DMS 273 (cell line): ENCODE measurements around the gene ANKRD28.

ENCODE experiments used
- DNase-seq: peaks from one replicate; lab custom pipeline; 2025; ENCODE audit not compliant: unreplicated experiment; lab: John Stamatoyannopoulos, UW

ANKRD28 gene

DNA sequence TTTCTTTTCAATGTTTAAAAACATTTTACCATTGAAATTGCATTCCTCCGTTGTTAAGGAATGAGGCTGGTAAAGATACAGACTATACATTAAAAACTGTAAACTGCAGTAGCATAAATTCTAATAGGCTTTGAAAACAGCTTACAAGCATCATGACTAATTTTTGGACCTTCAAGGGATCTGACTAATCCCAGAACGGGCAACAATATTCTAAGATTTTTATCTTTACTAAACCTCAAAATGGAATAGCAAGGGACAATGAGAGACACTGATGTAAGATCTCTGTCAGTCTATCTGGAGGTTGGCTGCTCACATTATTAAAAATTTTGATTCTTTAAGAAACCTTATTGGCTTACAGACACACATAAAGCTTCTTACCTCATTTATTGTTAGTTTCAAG, 121.5 kb downstream of the ANKRD28 start:
- no peak for DNase-seq

DNA sequence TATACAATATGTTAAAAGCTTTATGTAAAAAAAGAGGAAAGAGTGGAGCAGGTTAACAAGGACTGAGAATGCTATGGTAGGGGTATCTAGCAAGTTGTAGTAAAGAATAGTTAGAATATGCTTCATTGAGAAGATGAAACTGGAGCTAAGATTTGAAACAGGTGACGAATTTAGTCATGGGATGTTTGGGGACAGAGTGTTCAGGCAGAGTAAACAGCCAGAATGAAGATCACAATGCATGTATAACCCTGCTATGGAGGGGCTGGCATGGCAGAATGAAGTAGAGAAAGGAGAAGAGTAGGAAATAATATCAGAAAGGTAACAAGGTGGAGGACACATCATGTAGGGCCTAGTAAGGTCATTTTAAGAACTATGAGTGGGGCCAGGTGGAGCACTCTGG, 124.2 kb downstream of the ANKRD28 start:
- no peak for DNase-seq

DNA sequence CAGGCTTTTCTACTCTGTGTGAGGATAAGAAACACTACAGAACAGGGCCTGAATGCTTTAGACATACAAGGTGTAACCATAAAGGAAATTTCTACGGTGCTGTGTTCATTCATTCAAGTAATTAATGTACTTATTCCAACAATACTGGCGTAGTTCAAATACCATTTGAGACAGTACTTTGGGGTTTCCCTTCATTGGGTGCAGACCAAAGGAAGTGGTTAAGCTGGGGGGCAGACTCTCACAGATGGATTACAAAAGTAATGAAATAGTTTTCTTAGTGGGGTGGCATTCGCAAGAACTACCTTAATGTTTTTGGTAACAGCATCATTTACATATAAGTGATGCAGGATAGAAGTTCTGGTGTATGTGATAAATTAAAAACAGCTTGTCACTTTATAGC, 130.3 kb downstream of the ANKRD28 start:
- no peak for DNase-seq

DNA sequence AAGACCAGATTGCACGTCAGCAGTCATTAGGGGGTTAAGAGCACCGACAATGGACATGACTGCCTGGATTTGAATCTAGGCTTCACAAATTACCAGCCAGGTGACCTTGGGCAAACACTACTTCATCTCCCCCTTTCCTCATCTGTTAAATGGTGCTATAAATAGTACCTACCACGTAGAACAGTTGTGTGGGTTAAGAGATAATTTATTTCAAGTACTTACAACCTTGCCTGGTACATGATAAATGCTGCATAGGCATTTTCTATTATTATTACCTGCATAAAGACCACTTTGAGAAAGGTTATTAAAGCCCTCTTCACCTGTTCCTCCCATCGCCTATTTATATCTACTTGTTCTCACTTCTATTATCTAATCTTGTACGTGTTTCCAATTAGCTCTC, 131.5 kb downstream of the ANKRD28 start:
- no peak for DNase-seq

DNA sequence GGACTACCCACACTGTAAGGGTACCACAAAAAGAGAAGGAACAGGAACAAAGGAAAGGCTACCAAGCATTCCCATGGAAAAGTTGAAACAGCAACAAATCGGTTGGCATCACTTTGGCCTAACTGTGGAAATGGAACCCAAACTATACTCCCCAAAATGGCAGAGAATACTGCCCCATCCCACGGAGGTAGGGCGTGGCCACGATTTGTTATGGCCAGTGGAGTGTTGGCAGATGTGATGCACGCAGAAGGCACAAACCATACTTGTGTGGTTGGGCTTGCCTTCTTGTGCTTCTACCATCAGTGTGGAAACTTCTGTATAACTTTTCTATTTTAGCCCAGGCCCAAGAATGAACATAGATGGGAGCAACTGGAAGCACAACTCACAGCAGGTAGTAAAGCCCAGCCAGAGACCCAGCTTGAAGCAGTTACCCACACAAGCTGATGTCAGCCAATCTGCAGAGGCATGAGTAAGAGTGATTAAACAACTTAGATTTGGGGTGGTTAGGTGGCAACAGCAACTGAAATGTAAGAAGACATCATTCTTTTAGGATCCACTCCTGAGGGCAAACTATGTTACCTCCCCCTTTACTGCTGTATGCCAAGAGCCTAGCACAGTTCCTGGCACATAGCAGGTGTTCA, 132.1 kb downstream of the ANKRD28 start:
- no peak for DNase-seq

DNA sequence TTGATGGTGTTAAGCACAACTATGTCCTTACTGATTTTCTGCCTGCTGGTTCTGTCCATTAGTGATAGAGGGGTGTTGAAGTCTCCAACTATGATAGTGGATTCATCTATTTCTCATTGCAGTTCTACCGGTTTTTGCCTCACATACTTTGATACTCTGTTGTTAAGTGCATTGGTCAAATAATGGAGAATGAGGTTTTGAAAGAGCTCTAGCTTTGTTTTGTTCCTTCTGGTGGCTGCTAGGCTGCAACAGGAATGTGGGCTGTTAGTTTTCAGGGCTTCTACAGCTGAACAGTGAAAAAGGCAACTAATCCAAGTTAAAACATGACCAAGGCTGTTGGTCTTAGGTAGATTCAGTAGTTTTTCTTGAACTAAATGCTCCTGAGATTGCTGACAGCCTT, 133.6 kb downstream of the ANKRD28 start:
- no peak for DNase-seq

DNA sequence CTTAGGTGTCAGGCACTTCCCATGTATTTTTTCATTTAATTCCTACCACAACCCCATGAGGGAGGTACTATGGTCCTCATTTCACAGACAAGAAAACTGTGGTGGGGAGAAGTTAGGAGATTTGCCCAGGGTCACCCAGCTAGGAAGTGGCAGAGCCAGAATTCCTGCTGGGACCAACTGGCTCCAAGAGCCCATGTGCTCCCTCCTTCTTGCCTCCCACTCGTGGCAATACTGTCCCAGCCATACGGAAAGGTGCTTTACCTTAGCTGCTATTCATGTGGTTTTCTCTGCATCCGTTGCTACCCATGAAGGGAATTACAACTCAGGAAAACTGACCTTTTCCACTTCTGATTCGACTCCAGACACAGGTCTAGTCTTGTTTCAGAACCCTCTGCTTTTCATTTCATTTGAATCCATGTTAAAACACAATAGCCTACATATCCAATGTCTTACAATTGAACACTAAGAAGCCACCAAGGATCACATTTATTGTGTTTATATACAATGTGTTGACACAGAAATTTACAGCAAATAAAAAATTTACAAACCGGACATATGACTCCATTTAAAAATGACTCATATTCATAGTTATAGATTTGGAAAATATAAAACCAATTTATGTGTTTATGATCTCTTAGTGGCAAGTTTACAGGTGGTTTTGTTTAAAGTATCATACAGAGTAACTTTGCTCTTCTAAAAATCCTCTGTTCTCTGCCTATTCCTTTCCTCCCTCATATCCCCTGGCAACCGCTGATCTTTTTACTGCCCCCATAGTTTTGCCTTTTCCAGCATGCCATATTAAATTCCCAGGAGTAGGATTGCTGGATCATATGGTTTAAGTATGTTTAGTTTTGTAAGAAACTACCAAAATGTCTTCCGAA, 137.5 kb downstream of the ANKRD28 start:
- DNase-seq: no peak

DNA sequence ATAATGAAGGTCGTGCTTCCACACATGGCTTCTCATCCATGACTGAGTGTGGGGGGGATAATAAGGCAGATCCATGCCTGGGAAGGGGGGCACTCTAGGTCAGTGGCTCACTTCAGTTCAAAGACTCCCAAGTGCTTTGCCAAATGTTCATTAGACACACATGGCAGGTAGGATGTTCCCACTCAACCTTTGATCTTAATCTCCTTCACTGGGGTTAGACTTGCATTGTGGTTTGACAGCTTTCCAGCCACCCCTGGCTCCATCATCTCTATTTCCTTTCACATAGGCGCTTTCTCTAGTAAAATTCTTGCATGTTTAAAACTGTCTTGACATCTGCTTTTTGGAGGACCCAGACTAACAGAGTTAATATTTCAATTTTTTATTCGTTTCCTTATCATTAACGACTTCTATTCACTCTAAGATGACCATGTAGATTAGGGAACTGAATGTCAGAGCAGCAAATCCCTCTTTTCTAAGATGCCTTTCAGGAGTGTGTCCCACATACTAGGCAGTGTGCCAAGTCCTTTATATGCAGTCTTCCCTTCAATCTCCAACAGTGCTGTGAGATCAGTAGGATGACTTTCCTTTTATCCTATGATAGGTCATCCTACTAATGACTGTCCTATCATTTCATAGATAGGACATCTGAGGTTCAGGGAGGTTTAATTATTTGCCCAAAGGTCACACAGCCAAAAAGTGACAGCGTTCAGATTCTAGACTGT, 138.4 kb downstream of the ANKRD28 start:
- DNase-seq: no peak

DNA sequence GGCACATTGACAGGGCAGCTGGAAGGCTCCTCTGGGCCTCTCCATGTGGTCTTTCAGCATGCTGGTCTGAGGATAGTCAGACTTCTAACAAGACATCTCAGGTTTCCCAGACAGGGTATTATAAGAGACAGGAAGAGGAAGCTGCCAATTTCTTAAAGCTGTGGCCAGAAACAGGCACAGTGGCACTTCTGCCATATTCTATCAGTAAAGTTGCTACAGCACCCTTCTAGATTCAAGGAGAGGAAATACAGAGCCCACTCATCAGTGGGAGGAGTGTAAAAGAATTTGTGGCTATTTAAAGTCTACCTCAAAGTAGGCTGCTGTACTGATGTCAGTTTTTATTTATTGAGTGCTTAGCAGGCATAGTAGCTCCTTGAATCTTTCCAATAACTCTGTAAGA, 140.8 kb downstream of the ANKRD28 start:
- DNase-seq: no peak

DNA sequence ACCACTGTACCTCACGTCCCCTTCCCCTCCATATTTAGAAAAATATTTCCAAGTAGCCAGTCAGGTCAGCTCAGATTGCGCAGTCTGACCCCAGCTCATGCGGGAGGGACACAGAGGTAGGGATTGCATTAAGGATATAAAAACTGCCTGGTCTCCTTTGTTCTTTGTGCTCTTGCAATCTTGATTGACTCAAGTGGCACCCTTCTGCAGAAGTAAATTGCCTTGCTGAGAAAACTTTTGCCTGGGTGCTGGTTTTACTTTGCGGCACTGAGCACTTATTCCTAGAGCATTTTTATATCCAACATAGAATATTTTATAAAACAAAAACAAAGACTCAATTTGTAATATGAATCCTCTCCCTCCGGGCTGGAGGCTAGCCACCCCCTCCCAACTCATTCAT, 141.4 kb downstream of the ANKRD28 start:
- DNase-seq: no peak

DNA sequence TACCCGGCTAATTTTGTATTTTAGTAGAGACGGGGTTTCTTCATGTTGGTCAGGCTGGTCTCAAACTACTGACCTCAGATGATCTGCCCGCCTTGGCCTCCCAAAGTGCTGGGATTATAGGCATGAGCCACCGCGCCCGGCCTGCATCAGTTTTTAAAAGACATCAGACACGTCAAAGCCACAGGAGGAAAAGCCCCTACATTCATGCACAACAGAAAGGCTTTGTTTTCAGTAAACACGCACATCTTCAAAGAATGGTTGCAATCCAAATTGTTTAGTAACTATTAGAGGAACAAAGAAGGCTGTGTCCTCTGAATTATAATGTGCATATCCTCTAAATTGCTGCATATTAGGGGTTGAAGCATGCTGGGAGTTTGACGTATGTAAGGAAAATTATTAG, 142.9 kb downstream of the ANKRD28 start:
- DNase-seq: no peak

DNA sequence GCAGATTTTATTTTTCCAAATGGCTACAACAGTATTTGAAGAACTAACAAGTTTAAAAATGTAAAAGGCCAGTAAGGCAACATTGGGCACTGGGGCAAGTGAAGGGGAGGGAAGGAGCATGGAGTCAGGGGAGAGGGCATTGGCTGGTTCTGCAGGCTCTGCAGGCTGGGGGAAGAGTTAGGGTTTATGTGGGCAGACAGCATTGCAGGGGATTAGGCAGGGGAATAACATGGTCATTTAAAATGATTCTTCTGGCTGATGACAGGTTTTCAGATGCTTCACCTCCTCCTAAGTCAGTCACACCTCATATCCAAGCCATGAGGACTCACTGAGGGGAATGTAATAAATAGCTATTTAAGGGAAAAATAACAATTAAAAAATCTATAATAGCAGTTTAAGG, 143.7 kb downstream of the ANKRD28 start:
- DNase-seq: no peak

DNA sequence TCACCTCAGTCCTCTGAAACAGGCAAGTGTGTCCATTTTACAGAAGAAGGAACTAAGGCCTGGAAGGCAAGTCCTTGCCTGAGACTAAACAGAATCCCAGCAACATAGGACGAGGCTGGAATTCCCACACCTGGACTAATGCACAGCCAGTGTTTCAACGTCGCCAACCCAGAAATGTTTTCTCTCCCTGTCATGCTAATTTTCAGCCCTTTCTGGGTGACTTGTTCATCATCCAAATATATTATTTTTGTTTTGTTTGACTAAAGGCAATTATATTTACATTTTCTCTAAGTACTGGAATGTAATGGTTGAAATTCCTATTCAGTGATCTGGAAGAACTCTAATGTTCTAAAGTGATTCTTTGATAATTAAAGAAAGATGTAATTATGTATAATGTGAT, 144.5 kb downstream of the ANKRD28 start:
- DNase-seq: no peak

DNA sequence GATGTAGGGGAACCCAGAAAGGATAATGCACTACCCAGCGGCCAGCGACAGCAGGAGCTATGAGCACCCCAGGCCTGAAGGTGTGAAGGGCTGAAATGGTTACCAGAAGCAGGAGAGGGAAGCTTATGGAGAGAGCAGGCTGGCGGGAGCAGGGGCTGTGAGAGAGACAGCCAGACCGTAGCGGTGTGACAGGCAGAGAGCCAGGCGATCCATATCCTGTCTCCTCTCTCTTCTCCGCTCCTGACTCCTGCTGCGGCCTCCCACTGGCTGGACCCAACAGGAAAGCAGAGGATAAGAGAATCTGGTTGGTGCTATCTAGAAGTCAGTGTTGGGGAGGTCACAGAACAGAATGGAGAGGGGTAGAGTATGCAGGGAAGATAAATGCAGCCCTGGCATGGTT, 146.4 kb downstream of the ANKRD28 start:
- no peak for DNase-seq

DNA sequence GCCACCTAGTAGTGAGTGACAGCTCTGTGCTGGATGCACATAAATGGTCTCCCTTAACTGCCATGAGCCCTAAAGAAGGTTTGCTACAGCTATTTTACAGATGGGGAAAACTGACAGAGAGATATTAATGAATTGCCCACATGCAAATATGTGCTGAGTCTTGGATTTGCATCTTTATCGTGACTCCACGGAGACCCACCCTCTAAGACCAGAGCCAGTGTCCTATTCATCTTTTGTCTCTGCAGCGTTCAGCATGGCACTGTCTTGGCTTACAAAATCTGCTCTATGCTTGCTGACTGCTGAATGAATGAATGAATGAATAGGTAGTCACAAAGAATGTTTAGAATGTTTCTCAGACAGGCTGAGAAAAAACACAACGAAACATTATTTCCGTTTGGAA, 147.9 kb downstream of the ANKRD28 start:
- DNase-seq: no peak

DNA sequence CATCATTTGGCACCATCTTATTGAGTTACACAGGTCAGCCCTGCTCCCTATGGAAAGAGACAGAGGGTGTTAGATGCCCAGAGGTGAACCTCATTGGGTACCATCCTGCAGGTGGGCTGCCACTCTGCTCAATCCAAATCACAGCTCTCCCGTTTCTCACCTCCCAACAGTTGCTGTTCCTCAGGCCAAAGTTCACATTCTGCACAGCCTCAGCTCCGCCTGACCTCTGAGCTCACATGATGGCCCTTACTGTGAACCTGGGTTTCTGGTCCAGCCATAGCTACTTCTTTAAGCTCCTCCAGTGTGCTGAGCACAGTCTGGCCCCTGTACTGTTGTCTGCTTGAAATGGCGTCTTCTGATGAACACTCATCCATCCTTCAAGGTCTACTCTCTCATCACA, 148.4 kb downstream of the ANKRD28 start:
- DNase-seq: no peak

DNA sequence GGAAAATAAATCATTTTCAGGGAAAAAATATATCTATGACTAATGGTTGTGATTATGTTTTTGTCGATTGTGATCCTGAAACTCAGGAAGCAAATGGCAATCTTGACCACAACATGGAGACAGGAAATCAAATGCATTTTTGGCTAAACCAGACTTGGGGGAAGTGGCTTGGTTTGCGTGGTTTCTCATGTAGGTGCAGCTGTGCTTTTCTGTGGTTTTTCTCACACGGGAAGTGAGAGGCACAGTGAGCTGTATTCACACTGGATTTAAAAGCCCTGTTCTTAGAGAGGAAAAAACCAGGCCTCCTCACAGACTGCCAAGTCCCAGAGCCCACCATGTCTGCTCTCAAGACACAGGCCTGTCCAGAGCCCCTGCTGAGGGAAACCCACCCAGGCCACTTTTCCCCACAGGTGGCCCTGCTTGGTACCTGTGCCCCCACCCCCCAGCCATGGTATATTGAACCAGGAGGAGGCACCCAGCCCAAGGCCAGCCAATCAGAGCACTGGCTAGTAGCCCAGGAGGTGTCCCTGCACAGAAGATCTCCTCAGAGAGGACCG, 150.1 kb downstream of the ANKRD28 start:
- DNase-seq: no peak

DNA sequence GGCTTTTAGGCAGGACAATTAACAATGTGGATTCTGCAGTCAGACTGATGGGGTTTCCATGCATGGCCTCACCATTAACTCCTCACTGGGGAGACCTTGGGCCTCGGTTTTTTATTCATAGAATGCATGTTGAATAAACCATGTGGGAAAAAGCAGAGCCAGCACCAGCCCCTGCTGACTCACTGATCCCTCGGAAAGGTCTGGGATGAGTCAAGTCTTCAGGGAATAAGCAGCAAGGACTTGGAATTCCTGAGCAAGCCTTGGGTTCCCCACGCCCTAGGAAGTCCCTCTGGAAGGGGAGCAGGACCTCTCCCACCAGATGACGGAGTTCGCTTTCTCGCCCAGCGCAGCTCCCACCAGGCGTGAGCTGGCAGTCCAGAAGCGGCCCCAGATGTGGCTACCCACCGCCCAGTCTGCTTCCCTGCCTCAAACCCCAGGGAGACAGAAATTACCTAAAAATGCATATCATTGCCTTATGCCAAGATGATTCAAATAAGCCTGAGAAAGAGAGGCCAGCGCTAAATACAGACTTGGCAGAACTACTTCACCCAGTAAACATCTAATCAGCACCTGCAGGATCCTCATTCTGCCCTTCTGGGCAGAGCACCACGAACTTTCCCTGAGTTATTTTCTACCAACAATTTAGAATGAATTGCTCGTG, 150.8 kb downstream of the ANKRD28 start:
- no peak for DNase-seq

DNA sequence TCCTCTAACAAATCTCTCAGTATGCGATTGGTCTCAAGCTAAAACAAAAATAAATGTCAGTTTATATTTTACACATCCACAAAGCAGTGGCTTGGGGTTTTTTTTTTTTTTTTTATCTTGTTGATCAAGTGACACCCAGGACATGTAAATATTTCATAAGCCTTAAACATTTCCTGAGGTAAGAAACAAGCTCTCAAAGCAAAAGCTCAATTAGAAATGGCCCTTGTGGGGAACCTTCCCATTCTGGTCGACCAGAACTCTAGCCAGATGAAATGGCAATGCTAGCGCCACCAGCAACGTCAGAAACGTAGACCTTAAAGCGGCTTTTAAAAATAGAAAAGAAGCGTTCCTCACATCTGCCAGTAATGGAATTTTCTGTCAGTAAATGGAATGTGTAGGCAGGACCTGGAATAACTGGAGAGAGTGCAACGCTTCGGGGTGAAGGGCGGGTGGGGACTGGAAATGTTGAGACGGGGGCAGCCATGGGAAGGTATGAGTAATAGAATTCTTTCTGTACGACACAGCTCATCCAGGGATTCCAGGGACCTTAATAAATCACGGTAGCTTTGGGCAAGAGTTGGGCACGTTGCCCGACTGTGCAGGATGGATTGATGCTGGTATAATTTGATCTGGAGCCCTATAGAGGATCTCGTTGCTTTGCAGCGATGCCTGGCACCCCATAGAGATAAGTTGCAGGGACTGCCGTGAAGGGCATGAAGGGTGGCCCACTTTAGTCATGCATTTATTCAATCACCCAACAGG, 151.9 kb downstream of the ANKRD28 start:
- DNase-seq: no peak

DNA sequence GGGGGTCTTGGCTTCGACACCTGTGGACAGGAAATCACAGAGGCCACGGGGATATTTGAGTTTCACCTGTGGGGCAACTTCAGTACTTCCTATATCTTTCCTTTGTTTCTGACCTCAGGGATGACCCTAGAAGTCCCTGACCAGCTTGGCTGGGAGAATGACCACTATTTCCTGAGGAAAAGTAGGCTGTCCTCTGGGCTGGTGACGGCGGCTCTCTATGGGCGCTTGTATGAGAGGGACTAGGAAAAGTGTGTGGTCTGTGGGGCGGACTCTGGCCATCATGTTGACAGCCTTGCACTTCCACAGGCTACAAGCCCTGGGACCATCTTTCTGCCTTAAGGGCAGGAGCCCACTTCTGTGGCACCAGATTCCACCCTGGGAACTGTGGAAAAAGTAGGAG, 152.5 kb downstream of the ANKRD28 start:
- no peak for DNase-seq

DNA sequence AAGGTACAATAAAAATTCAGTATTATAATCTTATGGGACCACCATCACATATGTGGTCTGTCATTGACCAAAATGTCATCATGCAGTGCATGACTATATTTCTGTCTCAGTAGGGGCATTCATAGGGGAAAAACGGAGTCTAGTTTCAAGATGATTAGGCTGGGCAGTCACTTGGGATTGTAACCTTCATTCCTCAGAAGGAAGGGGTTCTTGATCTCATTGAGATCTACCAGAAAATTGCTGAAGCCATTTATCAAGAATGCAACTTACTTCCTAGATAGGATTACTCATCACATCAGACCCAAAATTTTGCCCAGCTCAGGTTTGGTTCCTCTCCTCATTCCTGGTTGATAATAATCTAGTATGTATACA, 158.9 kb downstream of the ANKRD28 start:
- no peak for DNase-seq
